ENCODE results near the gene GLI2.

GRCh38 chr2:120771781-120772208 is 36.1 kb downstream of the GLI2 start:
- TF ChIP-seq, protein P1, sequence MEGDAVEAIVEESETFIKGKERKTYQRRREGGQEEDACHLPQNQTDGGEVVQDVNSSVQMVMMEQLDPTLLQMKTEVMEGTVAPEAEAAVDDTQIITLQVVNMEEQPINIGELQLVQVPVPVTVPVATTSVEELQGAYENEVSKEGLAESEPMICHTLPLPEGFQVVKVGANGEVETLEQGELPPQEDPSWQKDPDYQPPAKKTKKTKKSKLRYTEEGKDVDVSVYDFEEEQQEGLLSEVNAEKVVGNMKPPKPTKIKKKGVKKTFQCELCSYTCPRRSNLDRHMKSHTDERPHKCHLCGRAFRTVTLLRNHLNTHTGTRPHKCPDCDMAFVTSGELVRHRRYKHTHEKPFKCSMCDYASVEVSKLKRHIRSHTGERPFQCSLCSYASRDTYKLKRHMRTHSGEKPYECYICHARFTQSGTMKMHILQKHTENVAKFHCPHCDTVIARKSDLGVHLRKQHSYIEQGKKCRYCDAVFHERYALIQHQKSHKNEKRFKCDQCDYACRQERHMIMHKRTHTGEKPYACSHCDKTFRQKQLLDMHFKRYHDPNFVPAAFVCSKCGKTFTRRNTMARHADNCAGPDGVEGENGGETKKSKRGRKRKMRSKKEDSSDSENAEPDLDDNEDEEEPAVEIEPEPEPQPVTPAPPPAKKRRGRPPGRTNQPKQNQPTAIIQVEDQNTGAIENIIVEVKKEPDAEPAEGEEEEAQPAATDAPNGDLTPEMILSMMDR (IDR thresholded peaks at IDR 0.05): no peak
- TF ChIP-seq POLR2A (IDR thresholded peaks at IDR 0.05): no peak
